SK-N-SH treated with all-trans-retinoic acid at 6 μM for 48 hours (cell line): ENCODE measurements around the gene ARHGEF4.

Experiments used
- ATAC-seq: fragments of 200-7000 bp; cut with Tn5 transposase; 3 replicates; pipeline ENCODE4 v1.9.1; 2020; ENCODE audit warnings: mild to moderate bottlenecking, moderate library complexity
- ARNTL ChIP-seq: fragments of 450-650 bp; formaldehyde crosslinking; IDR thresholded peaks from 2 replicates; pipeline ENCODE4 v1.5.0; 2020; ENCODE audit warnings: low read depth, mild to moderate bottlenecking, moderate library complexity, borderline replicate concordance
- CSDC2 ChIP-seq: fragments of 250-450 bp; sonication (Bioruptor Pico); IDR thresholded peaks from 2 replicates; pipeline ENCODE4 v1.5.0; 2020; ENCODE audit warnings: mild to moderate bottlenecking, moderate library complexity
- CSRNP3 ChIP-seq: fragments of 250-450 bp; sonication (Bioruptor Pico); IDR thresholded peaks from 2 replicates; pipeline ENCODE4 v1.5.1; 2021; ENCODE audit warnings: mild to moderate bottlenecking, moderate library complexity
- ESRRG ChIP-seq: fragments of 250-450 bp; sonication (Bioruptor Pico); IDR thresholded peaks from 2 replicates; pipeline ENCODE4 v1.6.1; 2021; ENCODE audit warnings: mild to moderate bottlenecking
- GLIS3 ChIP-seq: fragments of 250-450 bp; sonication (Bioruptor Pico); IDR thresholded peaks from 2 replicates; pipeline ENCODE4 v1.5.0; 2020; ENCODE audit warnings: mild to moderate bottlenecking, moderate library complexity
- ISL1 ChIP-seq: fragments of 250-450 bp; sonication (Bioruptor Pico); IDR thresholded peaks from 2 replicates; pipeline ENCODE4 v2.1.2; 2022; ENCODE audit warnings: mild to moderate bottlenecking, moderate library complexity
- OSR1 ChIP-seq: fragments of 250-450 bp; sonication (Bioruptor Pico); IDR thresholded peaks from 2 replicates; pipeline ENCODE4 v1.8.0; 2022; ENCODE audit warnings: moderate library complexity, mild to moderate bottlenecking, inconsistent platforms
- PATZ1 ChIP-seq: fragments of 250-450 bp; sonication (Bioruptor Pico); IDR thresholded peaks from 2 replicates; pipeline ENCODE4 v1.8.0; 2020; ENCODE audit warnings: mild to moderate bottlenecking, moderate library complexity, borderline replicate concordance
- POU6F1 ChIP-seq: fragments of 250-450 bp; sonication (Bioruptor Pico); IDR thresholded peaks from 2 replicates; pipeline ENCODE4 v1.8.0; 2021; ENCODE audit warnings: low read depth, mild to moderate bottlenecking, moderate library complexity, borderline replicate concordance
- PPARA ChIP-seq: fragments of 250-450 bp; sonication (Bioruptor Pico); IDR thresholded peaks from 2 replicates; pipeline ENCODE4 v1.5.0; 2020; ENCODE audit warnings: mild to moderate bottlenecking, borderline replicate concordance
- RARB ChIP-seq: fragments of 250-450 bp; sonication (Bioruptor Pico); IDR thresholded peaks from 2 replicates; pipeline ENCODE4 v1.8.0; 2021; ENCODE audit warnings: mild to moderate bottlenecking, moderate library complexity
- SNAI2 ChIP-seq: fragments of 250-450 bp; sonication (Bioruptor Pico); IDR thresholded peaks from 2 replicates; pipeline ENCODE4 v1.5.0; 2020; ENCODE audit warnings: mild to moderate bottlenecking, moderate library complexity
- TCF4 ChIP-seq: fragments of 250-450 bp; sonication (Bioruptor Pico); IDR thresholded peaks from 2 replicates; pipeline ENCODE4 v1.8.0; 2021; ENCODE audit warnings: mild to moderate bottlenecking, moderate library complexity, borderline replicate concordance
- TOX ChIP-seq: fragments of 250-450 bp; sonication (Bioruptor Pico); IDR thresholded peaks from 2 replicates; pipeline ENCODE4 v1.8.0; 2021; ENCODE audit warnings: mild to moderate bottlenecking, moderate library complexity, borderline replicate concordance
- TSHZ2 ChIP-seq: fragments of 250-450 bp; sonication (Bioruptor Pico); IDR thresholded peaks from 2 replicates; pipeline ENCODE4 v1.5.0; 2020; ENCODE audit warnings: mild to moderate bottlenecking, moderate library complexity
- ZC3H10 ChIP-seq: fragments of 250-450 bp; sonication (Bioruptor Pico); IDR thresholded peaks from 2 replicates; pipeline ENCODE4 v1.5.1; 2021; ENCODE audit warnings: mild to moderate bottlenecking, moderate library complexity
- ZFP3 ChIP-seq: fragments of 250-450 bp; sonication (Bioruptor Pico); IDR thresholded peaks from 2 replicates; pipeline ENCODE4 v1.5.0; 2020; ENCODE audit warnings: mild to moderate bottlenecking, moderate library complexity
- ZFP30 ChIP-seq: fragments of 450-650 bp; formaldehyde crosslinking; IDR thresholded peaks from 2 replicates; pipeline ENCODE4 v1.5.0; 2022; ENCODE audit warnings: mild to moderate bottlenecking, moderate library complexity
- ZNF565 ChIP-seq: fragments of 450-650 bp; formaldehyde crosslinking; conservative IDR thresholded peaks from 2 replicates; pipeline ENCODE4 v1.5.0; 2020; ENCODE audit warnings: low read depth, mild to moderate bottlenecking, moderate library complexity
- ZNF70 ChIP-seq: fragments of 450-650 bp; formaldehyde crosslinking; IDR thresholded peaks from 2 replicates; pipeline ENCODE4 v1.5.0; 2020; ENCODE audit warnings: mild to moderate bottlenecking, moderate library complexity
- ZNF8 ChIP-seq: fragments of 450-650 bp; formaldehyde crosslinking; IDR thresholded peaks from 2 replicates; pipeline ENCODE4 v1.5.0; 2020; ENCODE audit warnings: mild to moderate bottlenecking, moderate library complexity

Gene ARHGEF4

GRCh38 chr2:130892793-130893785, 56.4 kb downstream of the ARHGEF4 start:
- TF ChIP-seq PATZ1 (CRISPR knock-in tag), result no peak
- TF ChIP-seq ZNF8 (CRISPR knock-in tag), result no peak
- no peak for TF ChIP-seq CSRNP3 (CRISPR knock-in tag)
- no peak for TF ChIP-seq ZFP3
- no peak for TF ChIP-seq ISL1 (CRISPR knock-in tag)
- TF ChIP-seq CSDC2 (CRISPR knock-in tag), result no peak
- TF ChIP-seq TOX, result no peak
- no peak for TF ChIP-seq RARB (CRISPR knock-in tag)
- no peak for TF ChIP-seq ZNF565
- TF ChIP-seq TSHZ2 (CRISPR knock-in tag), result no peak
- ATAC-seq, result no peak

GRCh38 chr2:130894326-130894942, 57.7 kb downstream of the ARHGEF4 start:
- TF ChIP-seq OSR1 (CRISPR knock-in tag) (no peak), CSRNP3 (CRISPR knock-in tag) (no peak), PATZ1 (CRISPR knock-in tag) (no peak), ZNF565 (no peak), ESRRG (CRISPR knock-in tag) (no peak), ZC3H10 (CRISPR knock-in tag) (no peak), GLIS3 (CRISPR knock-in tag) (no peak), SNAI2 (no peak), POU6F1 (CRISPR knock-in tag) (no peak), ZNF8 (CRISPR knock-in tag) (no peak), ZFP30 (CRISPR knock-in tag) (no peak), TCF4 (CRISPR knock-in tag) (no peak), ZNF70 (CRISPR knock-in tag) (no peak), PPARA (CRISPR knock-in tag) (no peak), CSDC2 (CRISPR knock-in tag) (no peak), TSHZ2 (CRISPR knock-in tag) (no peak), TOX (no peak), ARNTL (CRISPR knock-in tag) (no peak)
- no peak for ATAC-seq
